ENCODE results near the gene ENO2. TPM values are rescaled to one million over a fixed set of nuclear protein-coding genes. Genes with fewer than 3 reads are reported as not detected.
"Not testable (repeated sequence)": the region's sequence is repeated elsewhere in the genome, so short reads cannot be mapped to it uniquely, and the experiment has no call there.

Gene ENO2
- total RNA-seq, 1 donor from 2014 or later = 182 TPM

DNA sequence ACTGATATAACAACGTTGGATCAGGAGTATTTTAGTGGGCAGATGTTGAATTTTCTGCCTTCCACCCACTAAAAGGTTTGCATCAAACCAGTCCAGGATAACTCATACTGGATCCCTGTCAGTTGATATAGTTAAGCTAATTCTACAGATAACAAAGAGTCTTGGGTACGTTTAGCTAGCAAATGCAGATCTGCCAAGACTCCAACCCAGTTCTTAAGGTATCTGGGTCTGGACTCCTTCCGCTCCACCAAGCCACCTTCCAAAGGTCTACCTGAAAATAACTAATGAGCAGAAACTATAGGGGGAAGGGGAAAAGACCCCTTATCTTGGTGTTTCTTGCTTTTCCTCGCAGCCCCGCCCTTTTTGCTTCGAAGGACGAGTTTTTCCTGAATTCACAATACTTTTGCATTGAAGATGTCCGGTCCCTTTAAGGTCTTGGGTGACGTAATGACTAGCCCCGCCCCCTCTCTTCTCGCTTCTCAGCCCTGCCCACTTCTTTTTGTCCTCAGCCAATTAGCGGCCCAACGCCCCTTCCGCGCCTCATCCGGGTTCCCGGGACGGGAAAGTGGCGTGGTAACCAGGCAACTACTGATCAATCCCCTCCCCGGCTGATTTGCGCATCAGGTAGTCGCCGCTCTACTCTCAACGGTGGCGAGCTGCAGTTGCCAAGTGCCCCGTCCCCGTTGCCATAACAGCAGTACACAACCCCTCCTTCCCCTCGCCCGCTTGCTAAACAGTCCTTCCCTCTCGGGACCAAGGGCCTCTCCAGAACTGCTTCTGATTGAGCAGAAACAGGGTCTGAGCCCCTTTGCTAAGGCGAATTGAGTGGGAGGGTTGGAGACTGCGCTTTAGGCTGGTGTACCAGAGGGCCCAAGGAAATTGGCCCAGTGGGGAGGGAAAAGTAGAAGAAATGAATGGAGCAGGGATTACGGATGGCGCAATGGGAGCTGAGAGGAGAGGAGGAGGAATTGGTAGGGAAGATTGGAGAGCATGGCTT lies 9.8 kb upstream of the ENO2 start, which contains the start of gene LRRC23:
Gene LRRC23, plus strand, starts transcription at position 543 of the 997 bp plus-strand sequence. CDS start 812 bp downstream, outside the sequence.
- H3K9me3 Mint-ChIP-seq (ENCODE audit: unreplicated experiment) = peaks cover 5% of the 10 kb centered on the region
- DNase-seq = peak; percentile 98
- no peaks in the 10 kb centered on the region for H3K36me3 Mint-ChIP-seq (ENCODE audit: unreplicated experiment)
- TF ChIP-seq, protein P1, sequence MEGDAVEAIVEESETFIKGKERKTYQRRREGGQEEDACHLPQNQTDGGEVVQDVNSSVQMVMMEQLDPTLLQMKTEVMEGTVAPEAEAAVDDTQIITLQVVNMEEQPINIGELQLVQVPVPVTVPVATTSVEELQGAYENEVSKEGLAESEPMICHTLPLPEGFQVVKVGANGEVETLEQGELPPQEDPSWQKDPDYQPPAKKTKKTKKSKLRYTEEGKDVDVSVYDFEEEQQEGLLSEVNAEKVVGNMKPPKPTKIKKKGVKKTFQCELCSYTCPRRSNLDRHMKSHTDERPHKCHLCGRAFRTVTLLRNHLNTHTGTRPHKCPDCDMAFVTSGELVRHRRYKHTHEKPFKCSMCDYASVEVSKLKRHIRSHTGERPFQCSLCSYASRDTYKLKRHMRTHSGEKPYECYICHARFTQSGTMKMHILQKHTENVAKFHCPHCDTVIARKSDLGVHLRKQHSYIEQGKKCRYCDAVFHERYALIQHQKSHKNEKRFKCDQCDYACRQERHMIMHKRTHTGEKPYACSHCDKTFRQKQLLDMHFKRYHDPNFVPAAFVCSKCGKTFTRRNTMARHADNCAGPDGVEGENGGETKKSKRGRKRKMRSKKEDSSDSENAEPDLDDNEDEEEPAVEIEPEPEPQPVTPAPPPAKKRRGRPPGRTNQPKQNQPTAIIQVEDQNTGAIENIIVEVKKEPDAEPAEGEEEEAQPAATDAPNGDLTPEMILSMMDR (IDR thresholded peaks at IDR 0.05; ENCODE audit: partially characterized antibody, unreplicated experiment) = no peak
- no peaks in the 10 kb centered on the region for H3K4me1 Mint-ChIP-seq (ENCODE audit: low read depth, unreplicated experiment)
- H3K4me3 Mint-ChIP-seq (ENCODE audit: unreplicated experiment) = no peak within 1 kb of the TSS
- H3K27ac Mint-ChIP-seq (ENCODE audit: unreplicated experiment) = peak within 1 kb of the TSS; percentile 23
- H3K27me3 Mint-ChIP-seq (ENCODE audit: unreplicated experiment) = peaks cover 1% of the 10 kb centered on the region

DNA sequence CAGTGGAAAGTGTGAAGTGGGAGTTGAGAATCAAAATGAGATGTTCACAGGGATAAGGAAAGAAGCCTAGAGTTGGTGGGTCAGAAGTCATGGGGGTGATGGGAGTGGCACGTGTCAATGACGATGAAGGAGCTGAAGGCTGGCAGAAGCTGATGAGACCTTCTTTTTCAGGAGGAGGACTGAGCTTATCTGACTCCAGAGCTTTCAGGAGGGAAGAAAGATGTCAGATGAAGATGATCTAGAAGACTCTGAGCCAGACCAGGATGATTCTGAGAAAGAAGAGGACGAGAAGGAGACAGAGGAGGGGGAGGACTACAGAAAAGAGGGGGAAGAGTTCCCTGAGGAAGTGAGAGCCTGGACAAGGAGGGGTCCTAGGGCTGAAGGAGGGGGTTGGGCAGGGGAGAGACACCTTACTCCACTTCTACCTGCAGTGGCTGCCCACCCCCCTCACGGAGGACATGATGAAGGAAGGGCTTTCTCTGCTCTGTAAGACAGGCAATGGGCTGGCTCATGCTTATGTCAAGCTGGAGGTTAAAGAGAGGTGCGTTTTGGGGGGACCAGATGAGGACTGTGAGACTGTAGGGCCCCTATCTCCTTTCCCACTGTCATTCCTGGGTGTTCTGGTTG lies 8.9 kb upstream of the ENO2 start:
- no peak overlapping the region for H3K27ac Mint-ChIP-seq (ENCODE audit: unreplicated experiment)

DNA sequence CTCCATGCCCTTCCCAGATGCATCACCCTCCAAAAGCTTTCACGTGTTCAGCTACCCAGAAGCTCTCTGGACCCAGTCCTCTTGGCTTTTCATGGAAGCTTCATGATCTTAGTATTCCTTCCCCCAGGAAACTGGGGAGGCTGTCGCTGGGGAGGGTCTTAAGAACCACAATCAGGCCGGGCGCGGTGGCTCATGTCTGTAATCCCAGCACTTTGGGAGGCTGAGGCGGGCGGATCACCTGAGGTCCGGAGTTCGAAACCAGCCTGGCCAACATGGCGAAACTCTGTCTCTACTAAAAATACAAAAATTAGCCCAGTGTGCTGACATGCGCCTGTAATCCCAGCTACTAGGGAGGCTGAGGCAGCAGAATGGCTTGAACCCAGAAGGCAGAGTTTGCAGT lies 6.2 kb upstream of the ENO2 start:
- H3K27ac Mint-ChIP-seq (ENCODE audit: unreplicated experiment); H3K4me3 Mint-ChIP-seq (ENCODE audit: unreplicated experiment); H3K27me3 Mint-ChIP-seq (ENCODE audit: unreplicated experiment); H3K4me1 Mint-ChIP-seq (ENCODE audit: low read depth, unreplicated experiment); DNase-seq; H3K36me3 Mint-ChIP-seq (ENCODE audit: unreplicated experiment): not testable (repeated sequence)
- H3K9me3 Mint-ChIP-seq (ENCODE audit: unreplicated experiment) = peaks cover 12% of the 10 kb centered on the region

More for the DNA sequence above, 8.9 kb upstream of the ENO2 start:
- Mint-ChIP-seq H3K9me3 (ENCODE audit: unreplicated experiment) (peaks cover 7% of the 10 kb centered on the region), H3K36me3 (ENCODE audit: unreplicated experiment) (no peaks in the 10 kb centered on the region), H3K4me3 (ENCODE audit: unreplicated experiment) (no peak overlapping the region), H3K4me1 (ENCODE audit: low read depth, unreplicated experiment) (no peaks in the 10 kb centered on the region), H3K27me3 (ENCODE audit: unreplicated experiment) (peaks cover 1% of the 10 kb centered on the region)
- TF ChIP-seq, protein P1 (IDR thresholded peaks at IDR 0.05; ENCODE audit: partially characterized antibody, unreplicated experiment) = no peak
- DNase-seq = no peak

DNA sequence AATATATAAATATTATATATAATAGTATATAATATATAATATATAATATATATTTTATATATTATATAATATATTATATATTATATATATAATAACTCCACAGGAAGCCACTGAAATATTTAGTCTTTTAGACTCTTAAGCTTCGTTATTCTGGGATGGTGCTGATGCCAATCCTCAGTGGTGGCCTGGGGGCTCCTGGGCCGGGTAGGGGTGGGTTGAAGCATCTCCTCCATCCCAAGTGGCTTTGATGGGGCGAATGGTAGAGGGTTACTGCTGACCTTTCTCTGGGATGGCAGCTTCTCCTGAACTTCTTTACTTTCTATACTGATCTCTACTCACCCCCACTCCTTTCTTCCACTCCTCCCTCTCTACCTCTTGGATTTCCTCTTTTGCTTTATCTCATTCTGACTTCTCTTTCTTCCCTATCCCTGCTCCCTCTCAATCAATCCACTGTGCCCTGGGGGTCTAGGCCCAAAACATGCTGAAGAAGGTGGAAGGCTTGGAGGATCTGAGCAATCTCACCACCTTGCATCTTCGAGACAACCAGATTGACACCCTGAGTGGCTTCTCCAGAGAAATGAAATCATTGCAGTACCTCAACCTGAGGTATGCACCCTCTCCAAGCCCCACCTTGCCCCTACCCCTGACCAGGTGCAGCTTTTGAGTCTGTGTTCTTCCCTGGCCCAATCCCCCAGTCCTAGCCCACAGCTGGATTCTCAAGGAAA lies 4.8 kb upstream of the ENO2 start:
- Mint-ChIP-seq H3K27me3 (ENCODE audit: unreplicated experiment) (peaks cover 11% of the 10 kb centered on the region), H3K9me3 (ENCODE audit: unreplicated experiment) (peaks cover 7% of the 10 kb centered on the region), H3K4me3 (ENCODE audit: unreplicated experiment) (no peak overlapping the region), H3K36me3 (ENCODE audit: unreplicated experiment) (no peaks in the 10 kb centered on the region), H3K4me1 (ENCODE audit: low read depth, unreplicated experiment) (peaks cover 2% of the 10 kb centered on the region), H3K27ac (ENCODE audit: unreplicated experiment) (no peak overlapping the region)
- TF ChIP-seq, protein P1 (IDR thresholded peaks at IDR 0.05; ENCODE audit: partially characterized antibody, unreplicated experiment) = no peak
- no peak for DNase-seq

Measured in glutamatergic neuron (in vitro differentiated cells).